HG03521 (cell line): Measurements from ENCODE around the gene CACNA1D.

Experiments
- ATAC-seq: cut with Tn5 transposase; IDR thresholded peaks from one replicate; pipeline ENCODE4 v1.9.1; 2021; ENCODE audit warnings: mild to moderate bottlenecking, moderate library complexity; ENCODE audit not compliant: unreplicated experiment

The CACNA1D gene

GRCh38 chr3:53739966-53740365, 245.6 kb downstream of the CACNA1D start:
- ATAC-seq, result no peak

- ATAC-seq, result no peak
Observed at GRCh38 chr3:53740956-53741355, 246.5 kb downstream of the CACNA1D start.

GRCh38 chr3:53744351-53744750, 249.9 kb downstream of the CACNA1D start:
- ATAC-seq, result no peak

DNA sequence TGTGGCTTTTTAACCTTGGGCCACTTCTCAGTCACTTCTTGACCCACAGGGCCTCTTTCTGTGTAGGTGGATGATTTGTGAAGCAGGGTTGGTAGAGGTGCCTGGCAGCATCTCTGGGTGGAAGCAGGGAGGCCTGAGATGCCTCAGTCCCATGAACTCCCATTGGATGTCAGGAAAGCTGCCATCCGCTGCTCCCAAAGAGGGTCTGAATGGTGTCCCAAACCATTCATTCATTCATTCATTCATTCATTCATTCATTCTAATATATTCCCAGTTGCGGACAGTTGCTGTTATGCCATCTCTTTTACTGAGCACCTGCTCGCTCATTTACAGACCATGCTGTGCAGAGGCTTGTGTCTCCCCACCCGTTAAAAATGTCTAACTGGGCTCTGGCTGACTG, 253.1 kb downstream of the CACNA1D start:
- ATAC-seq, result no peak

- peak; percentile 58 for ATAC-seq
Observed at GRCh38 chr3:53748512-53749271, 254.3 kb downstream of the CACNA1D start.

GRCh38 chr3:53749448-53749847, 255.0 kb downstream of the CACNA1D start:
- ATAC-seq, result no peak

GRCh38 chr3:53750253-53751210, 256.1 kb downstream of the CACNA1D start:
- no peak for ATAC-seq

DNA sequence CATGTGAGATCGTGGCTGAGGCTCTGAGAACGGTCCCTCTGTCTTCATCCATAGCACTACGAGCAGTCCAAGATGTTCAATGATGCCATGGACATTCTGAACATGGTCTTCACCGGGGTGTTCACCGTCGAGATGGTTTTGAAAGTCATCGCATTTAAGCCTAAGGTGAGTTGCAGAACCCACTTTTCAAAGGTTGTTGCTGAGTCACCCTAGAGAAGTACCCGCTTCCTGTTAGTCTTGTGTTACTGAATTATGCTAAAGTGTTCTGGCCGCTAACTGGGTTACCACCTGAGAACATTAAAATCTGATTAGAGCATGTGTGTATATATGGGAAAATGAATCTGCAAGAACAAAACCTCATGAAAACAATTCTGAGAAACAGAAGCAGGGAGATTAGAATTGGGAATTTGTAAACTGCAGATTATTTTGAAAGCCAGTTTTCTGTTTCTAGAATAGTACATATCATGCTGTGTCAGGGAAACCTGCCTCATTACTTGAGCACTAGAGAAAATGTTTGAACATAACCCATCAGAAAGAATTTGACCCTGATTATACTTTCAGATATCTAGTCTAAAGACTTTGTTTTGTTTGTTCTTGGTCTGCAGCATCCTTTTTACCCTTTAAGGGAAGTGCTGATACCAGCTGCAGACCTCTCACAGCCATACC, 259.2 kb downstream of the CACNA1D start:
- ATAC-seq, result no peak

GRCh38 chr3:53754325-53754724, 259.9 kb downstream of the CACNA1D start:
- no peak for ATAC-seq

GRCh38 chr3:53758846-53759245, 264.4 kb downstream of the CACNA1D start:
- ATAC-seq, result no peak

GRCh38 chr3:53763353-53763752, 268.9 kb downstream of the CACNA1D start:
- ATAC-seq, result no peak

GRCh38 chr3:53764026-53764775, 269.8 kb downstream of the CACNA1D start:
- no peak for ATAC-seq

DNA sequence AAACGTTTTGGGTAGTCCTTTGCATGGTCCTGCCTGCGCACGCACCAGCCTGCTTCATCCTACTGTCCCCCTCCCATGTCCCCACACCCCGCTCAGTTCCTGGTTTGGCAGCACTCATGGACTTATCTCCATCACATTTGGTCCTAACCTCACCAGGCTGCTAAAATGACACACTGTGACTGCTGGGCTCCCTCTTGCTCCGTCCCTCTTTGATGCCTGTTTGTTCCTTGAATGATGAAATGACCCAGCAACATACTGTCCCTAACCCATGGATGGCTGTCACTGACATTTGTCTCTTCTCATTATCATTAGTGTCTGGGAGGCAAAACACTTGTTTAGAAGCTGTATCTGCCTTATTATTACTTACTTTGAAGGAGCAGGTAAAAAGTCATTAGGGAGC, 271.3 kb downstream of the CACNA1D start:
- no peak for ATAC-seq

DNA sequence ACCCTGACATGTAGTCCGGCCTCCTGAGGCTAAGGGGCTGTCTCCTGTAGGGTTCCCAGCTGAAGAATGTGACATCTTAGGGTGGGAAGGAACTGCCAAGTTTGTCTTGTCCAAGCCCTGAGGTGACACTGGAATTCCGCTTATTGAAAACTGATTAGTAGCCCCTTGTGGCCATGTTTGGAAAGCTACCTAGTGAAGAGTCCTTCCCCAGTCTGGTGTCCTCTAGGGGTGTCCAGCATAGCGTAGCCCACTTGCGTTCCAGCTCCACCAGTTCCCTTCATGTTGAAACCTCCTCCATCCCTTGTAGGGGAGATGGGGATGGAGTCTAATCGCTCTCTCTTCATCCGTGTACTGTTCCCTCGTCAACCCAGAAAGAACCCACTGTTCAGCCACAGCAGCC, 272.3 kb downstream of the CACNA1D start:
- ATAC-seq, result no peak

GRCh38 chr3:53768478-53769459, 274.4 kb downstream of the CACNA1D start:
- no peak for ATAC-seq

- ATAC-seq, result no peak
Observed at GRCh38 chr3:53772562-53772961, 278.2 kb downstream of the CACNA1D start.

DNA sequence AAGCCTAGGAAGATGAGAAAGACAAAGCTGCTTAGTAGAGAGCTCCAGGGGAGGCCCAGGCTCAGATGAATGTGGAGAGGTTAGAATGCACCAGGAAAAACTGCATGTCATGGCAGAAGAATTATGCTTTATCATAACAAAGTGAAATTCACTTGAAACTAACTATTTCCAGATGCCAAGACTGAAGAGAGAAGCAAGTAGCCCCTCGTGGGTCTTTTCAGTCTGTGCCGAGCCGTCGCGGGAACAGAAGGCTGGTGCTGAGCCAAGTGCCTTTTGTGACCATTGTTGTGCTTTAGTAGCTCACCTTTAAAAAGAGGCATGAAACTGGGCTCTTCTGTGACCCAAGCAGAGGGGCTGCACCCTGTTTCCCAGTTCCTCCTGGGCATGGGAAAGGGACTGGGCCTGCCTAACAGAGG, 278.6 kb downstream of the CACNA1D start:
- ATAC-seq, result no peak

DNA sequence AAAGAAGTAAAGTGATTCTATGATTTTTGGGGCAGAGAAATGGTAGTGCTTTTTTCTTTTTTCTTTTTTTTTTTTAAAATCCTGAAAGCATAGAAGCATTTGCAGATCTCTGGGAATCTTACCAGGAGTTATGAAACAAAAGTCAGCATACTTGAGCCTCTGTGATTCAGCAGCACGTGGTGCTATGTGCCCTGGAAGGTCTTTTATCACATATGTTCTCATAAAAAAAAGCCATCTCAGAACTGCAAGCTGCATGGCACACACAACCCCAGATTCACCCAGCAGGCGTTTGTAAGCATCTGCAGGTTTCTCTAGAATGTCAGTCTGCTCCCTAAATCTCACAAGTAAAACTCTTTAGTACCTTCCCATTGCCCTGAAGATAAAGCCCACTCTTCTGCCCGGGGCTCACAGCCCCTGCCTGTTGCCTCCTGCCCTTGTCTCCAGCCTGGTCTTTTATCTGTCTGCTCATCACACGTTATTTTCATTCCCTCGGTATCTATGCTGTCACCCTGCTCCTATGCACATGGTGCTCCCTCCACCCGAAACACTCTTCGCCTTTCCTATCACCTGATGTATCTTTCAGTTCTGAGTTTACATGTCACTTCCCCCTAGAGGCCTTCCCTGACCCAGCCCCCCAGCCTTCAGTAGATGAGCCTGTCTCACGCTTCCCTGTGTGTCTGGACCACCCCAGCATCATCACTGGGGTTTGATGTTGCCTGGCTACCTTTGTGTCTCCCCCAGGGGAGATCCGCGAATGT, 279.4 kb downstream of the CACNA1D start:
- ATAC-seq, result peak; percentile 62

DNA sequence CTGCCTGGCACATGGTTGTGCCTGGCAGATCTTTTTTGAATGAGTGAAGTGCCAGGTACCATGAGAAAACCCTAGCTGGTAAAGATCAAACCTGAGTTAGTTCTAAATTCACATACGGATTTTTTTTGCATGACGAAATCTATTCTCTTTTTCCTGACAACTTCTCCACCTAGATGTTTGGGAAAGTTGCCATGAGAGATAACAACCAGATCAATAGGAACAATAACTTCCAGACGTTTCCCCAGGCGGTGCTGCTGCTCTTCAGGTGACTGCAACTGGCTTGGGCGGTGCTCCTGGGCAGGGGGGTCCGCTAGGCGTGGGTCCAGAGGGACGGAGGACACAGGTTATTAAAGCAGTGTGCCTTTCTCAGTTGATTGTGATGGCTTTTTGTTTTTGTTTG, 280.0 kb downstream of the CACNA1D start:
- ATAC-seq, result no peak
